GM21825 (cell line): ENCODE data around the gene TPM4.
"Not testable (repeated sequence)": the region's sequence is repeated elsewhere in the genome, so short reads cannot be mapped to it uniquely, and the experiment has no call there.

Source experiments
- ATAC-seq: cut with Tn5 transposase; IDR thresholded peaks from one replicate; pipeline ENCODE4 v1.9.1; 2021; ENCODE audit warnings: mild to moderate bottlenecking, moderate library complexity; ENCODE audit not compliant: unreplicated experiment

TPM4 gene

GRCh38 chr19:16076154-16076957, at the start of gene TPM4:
TSS of gene TPM4 (plus strand) at chr19:16076495. CDS start at chr19:16076566, 71 bp downstream.
- ATAC-seq, result peak; percentile 50

- ATAC-seq, result no peak
Observed at GRCh38 chr19:16026756-16027155, 49.5 kb upstream of the TPM4 start.

GRCh38 chr19:16027528-16027927, 48.8 kb upstream of the TPM4 start:
- ATAC-seq, result no peak

- ATAC-seq, result not testable (repeated sequence)
Observed at GRCh38 chr19:16030155-16030554, 46.1 kb upstream of the TPM4 start.

GRCh38 chr19:16030964-16031871, 45.1 kb upstream of the TPM4 start:
- no peak for ATAC-seq

- ATAC-seq, result no peak
Observed at GRCh38 chr19:16031872-16032200, 44.5 kb upstream of the TPM4 start.

- no peak for ATAC-seq
Observed at GRCh38 chr19:16032509-16033135, 43.7 kb upstream of the TPM4 start.

- ATAC-seq, result no peak
Observed at GRCh38 chr19:16033136-16033530, 43.2 kb upstream of the TPM4 start.

- no peak for ATAC-seq
Observed at GRCh38 chr19:16033721-16034120, 42.6 kb upstream of the TPM4 start.

GRCh38 chr19:16034180-16034579, 42.1 kb upstream of the TPM4 start:
- ATAC-seq, result no peak

GRCh38 chr19:16034958-16035560, 41.2 kb upstream of the TPM4 start:
- no peak for ATAC-seq

GRCh38 chr19:16035601-16036297, 40.5 kb upstream of the TPM4 start:
- ATAC-seq, result no peak

- ATAC-seq, result no peak
Observed at GRCh38 chr19:16036397-16036925, 39.8 kb upstream of the TPM4 start.

GRCh38 chr19:16036941-16037340, 39.4 kb upstream of the TPM4 start:
- ATAC-seq, result no peak

GRCh38 chr19:16037424-16038195, 38.7 kb upstream of the TPM4 start:
- no peak for ATAC-seq

GRCh38 chr19:16038196-16038695, 38.0 kb upstream of the TPM4 start:
- ATAC-seq, result no peak

- ATAC-seq, result no peak
Observed at GRCh38 chr19:16039081-16039480, 37.2 kb upstream of the TPM4 start.

- ATAC-seq, result no peak
Observed at GRCh38 chr19:16039545-16039944, 36.8 kb upstream of the TPM4 start.

GRCh38 chr19:16040642-16041041, 35.7 kb upstream of the TPM4 start:
- no peak for ATAC-seq
